ENCODE measurements around the gene SERPINE2.
"Not testable (repeated sequence)": the region's sequence is repeated elsewhere in the genome, so short reads cannot be mapped to it uniquely, and the experiment has no call there.

Gene SERPINE2

DNA sequence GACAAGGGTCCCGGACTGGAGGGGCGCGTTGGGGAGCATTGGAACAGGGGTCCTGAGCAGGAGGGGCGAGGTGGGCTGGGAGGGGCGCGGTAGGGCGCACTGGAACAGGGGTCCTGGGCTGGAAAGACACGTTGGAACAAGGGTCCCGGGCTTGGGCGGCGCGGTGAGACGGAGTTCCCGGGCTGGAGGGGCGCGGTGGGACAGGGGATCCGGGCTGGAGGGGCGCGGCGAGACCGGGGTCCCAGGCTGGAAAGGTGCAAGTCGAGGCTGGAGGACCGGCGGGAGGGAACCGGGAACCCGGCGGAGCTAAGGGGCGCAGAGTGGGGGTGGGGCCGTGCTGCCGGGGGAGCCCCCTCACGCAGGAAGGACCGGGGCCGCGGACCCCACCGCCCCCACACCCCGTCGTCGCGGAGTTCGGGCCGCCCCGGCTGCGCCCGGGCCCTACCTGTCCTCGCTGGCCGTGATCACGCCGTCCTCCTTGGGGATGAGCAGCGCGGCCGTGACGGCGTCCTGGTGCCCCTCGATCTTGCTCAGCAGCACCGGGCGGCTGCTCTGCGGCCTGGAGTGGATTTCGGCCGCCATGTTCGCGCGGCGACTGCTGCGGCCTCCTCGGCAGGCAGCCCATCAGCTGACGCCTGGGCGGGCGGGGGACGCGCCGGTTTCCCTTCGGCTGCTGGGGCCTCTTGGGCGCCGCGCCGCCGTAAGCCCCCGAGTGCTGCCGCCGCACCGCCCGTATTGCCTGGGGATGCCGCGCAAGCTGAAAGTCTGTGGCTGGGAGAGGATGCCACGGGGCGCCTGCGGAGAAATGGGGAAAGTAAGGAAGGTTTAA is 94.2 kb downstream of the SERPINE2 start, which contains the start of gene WDFY1:
WDFY1 (minus strand) TSS at position 633 of the 829 bp plus-strand sequence; CDS start at position 582, 51 bp downstream.
- DNase-seq (ENCODE audit: low read depth in 1 of 2, low spot score in 1 of 2), result peak; percentile 58 to 61

DNA sequence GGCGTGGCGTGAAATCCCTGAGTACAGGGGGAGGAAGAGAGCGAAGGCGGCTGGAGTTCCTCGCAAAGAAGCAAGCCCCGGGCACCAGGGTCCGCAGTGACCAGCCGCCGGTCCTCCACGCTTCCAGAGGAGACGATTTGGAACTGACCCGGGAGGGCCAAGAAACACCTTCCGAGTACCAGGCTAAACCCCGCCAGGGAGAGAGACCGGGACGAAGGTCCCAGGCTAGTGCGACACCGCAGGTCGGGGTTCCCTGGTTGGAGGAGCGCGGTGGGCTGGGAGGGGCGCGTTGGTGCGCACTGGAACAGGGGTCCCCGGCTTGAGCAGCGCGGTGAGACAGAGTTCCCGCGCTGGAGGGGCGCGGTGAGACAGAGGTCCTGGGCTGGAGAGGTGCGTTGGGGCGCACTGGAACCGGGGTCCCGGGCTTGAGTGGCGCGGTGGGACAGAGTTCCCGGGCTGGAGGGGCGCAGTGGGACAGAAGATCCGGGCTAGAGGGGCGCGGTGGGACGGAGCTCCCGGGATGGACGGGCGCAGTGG is 94.9 kb downstream of the SERPINE2 start:
- no peak for DNase-seq (ENCODE audit: low read depth in 1 of 2, low spot score in 1 of 2)

DNA sequence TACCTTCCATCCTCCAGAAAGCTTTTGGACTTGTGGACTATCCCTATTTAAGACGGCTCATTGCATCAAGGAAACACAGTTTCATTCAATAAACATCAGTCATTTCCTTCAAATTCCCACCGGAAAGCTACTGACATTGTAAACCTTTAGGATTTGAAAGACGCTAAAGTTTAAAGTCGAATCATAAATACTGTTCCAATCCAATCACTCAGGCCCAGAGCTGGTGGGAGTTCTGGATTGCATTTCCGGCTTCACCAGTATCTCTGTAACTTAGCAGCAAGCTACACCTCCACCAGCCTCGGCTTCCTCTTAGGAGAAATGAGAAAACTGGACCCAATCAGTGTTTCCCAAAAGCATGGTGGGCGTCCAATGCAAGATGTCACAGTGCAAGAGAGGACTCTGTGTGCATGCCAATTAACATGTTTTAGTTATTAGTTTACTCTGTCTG is 95.5 kb downstream of the SERPINE2 start:
- no peak for DNase-seq (ENCODE audit: low read depth in 1 of 2, low spot score in 1 of 2)

DNA sequence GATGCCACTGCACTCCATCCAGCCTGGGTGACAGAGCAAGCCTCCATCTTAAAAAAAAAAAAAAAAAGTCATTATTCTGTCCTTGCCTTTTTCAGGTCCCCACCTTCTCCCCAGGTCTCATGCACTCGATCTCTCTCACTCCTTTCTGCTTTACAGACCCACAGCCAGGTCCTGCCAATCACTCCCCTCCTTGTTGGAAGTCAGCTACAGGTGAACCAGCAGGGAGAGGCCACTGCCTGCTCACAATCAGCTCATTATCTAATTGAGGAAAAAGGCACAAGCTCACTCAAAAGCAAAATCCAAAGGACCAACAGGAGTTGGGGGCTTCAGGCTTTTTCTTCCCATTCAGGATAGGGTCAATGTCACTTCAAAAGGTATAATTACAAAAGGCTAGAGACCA is 96.0 kb downstream of the SERPINE2 start:
- DNase-seq (ENCODE audit: low read depth in 1 of 2, low spot score in 1 of 2), result no peak

DNA sequence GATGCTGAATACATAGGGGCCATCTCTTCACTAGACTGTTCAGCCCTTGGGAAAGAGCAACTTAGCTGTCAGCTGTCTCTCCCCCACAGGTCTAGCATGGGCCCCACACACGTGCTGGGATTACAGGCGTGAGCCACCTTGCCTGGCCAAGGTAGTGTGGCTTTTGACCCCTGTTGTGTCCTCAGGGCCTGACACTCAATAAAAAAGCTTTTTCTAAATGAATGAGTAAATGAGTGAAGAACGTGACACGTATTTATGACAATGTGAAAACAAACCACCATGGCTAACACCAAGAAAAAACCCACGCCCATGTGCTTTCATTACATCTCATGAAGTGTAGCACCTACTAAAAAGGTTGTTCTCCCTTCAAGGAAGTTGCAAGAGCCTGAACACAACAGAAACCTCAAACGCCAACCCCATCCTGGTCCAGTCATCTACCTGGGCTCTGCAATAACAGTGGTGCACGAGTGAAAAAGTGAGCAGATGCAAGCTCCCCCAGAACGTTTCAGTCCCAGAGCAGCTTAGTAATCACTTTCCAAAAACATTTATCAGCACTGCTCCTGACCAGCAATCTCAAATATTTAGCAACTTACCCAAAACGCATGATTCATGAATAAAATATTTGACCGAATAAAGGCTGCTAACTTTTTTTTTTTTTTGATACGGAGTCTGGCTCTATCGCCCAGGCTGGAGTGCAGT is 97.4 kb downstream of the SERPINE2 start:
- peak; percentile 45 to 79 for DNase-seq (ENCODE audit: low read depth in 1 of 2, low spot score in 1 of 2)

DNA sequence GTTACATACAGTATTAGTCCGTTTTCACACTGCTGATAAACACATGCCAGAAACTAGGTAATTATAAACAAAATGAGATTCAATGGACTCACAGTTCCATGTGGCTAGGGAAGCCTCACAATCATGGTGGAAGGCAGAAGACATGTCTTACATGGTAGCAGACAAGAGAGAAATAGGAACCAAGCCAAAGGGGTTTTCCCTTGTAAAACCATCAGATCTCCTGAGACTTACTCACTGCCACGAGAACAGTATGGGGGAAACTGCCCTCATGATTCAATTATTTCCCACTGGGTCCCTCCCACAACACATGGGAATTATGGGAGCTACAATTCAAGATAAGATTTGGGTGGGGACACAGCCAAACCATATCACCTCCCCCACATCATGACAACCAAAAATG is 99.6 kb downstream of the SERPINE2 start:
- not testable (repeated sequence) for DNase-seq (ENCODE audit: low read depth in 1 of 2, low spot score in 1 of 2)

DNA sequence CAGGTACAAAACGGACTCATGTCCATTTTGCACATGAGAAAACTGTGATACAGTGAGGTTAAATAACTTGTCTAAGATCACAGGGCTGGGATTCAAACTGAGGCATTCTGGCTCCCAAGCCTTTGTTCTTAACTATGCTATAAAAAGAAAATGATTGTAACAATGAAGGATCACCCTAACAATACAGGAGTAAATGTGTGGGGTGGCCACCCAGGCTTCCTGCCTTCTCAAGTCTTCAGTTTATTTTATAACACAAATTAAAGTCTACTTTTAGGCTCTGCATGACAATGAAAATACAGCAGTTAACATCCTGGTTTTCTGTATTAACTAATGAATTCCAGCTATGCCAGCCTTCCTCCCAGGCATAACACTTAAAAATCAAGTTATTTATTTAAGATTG is 101.6 kb downstream of the SERPINE2 start:
- DNase-seq (ENCODE audit: low read depth in 1 of 2, low spot score in 1 of 2), result no peak

DNA sequence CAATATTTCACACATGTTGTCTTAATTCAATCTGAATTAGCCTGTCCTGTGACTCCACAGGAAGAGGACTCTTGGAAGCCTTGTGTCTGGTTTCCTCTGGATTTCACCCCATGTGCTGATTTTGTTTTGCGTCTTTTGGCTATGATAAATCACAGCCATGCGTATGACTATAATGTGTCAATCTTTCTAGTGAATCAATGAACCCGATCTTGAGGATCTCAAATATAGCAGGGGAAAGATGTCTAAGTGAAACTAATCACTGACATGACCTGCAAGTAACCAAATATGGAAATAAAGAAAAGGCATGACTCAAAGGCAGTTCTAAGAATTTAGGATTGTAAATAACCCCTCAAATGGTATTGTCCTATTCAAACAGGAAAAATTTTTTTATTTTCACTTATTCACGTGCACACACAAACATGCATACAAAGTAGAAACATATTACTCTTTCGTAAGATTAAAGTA is 102.2 kb downstream of the SERPINE2 start:
- DNase-seq (ENCODE audit: low read depth in 1 of 2, low spot score in 1 of 2), result no peak

DNA sequence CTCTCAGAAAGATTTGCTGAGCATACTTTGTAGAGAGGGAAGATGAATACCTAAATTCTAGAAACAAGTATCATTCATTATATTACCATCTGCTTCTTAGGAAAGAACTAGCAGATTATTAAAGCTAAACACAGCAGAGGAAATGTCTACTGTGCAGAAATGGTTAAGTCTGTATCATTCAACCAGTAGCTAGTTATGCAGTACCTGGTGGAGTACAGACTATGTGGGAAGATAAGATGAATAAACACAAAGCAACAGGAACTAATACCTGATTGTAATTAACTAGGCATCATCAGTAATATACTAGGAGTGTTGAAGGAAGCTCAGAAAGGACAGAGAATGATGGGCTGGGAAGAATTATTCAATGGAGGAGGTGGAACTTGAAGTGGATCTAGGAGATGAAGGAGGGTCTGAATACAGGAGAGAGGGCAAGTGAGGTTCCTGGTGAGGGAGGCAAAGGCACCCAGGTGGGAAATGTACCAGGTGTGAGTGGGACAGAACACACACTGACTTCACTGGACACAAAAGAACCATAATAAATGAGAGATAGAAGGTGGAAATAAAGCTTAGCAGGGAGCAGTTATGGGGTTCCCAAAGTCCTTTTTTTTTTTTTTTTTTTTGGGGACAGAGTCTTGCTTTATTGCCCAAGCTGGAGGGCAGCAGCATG is 103.5 kb downstream of the SERPINE2 start:
- DNase-seq (ENCODE audit: low read depth in 1 of 2, low spot score in 1 of 2), result no peak

DNA sequence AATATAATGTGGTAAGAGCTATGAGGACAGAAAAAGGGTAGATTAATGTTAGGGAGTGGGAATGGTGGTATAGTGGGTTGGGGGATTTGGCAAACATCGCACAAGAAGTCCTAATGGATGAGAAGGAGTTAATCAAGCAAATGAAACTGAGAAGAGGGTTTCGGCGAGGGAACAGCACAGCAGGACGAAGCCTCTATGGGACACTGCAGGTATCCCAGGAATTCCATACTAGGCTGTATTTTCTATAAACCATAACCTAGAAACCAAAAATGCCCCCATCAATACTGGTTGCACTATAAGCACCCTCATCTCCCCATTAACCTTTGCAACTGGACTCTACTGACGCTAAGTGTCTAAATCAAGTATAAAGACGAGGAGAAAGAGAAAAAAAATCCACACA is 104.2 kb downstream of the SERPINE2 start:
- no peak for DNase-seq (ENCODE audit: low read depth in 1 of 2, low spot score in 1 of 2)

DNA sequence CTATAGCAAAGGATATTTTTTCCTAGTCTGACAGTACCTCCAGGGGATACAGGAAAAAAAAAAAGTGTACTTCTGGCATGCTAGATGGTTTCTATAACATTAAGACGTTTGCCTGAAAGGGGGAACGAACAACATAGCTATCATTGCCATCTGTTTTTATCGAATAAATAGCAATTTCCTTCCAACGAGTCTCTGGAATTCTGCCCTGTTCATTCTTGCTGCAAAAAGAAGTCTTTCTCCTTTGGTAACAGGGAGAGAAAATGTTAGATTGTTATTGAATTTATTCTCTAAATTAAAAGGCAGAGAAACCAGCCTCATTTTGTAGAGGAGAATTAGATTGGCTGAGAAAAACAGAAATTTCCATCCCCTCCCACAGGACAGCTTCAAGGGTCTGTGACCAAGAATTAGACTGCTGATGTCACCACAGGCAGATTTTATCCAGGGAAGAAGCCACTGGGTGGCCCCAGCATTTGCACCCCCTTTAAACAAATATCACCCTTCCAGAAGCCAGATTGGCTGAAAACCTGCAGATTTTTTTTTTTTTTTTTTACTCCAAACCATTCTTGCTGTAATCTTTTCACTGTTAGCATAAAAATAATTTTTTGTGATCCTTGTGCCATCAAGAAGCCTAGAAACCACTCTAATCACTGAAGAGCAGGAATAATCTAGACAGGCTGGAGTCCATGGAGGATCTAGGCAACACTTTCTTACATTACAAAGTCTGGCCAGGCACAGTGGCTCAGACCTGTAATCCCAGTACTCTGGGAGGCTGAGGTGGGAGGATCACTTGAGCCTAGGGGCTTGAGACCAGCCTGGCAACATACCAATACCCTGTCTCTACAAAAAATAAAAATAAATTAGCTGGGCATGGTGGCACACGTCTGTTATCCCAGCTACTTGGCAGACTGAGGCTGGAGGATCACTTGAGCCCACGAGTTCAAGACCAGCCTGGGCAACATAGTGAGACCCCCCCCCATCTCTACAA is 106.0 kb downstream of the SERPINE2 start:
- DNase-seq (ENCODE audit: low read depth in 1 of 2, low spot score in 1 of 2), result no peak

DNA sequence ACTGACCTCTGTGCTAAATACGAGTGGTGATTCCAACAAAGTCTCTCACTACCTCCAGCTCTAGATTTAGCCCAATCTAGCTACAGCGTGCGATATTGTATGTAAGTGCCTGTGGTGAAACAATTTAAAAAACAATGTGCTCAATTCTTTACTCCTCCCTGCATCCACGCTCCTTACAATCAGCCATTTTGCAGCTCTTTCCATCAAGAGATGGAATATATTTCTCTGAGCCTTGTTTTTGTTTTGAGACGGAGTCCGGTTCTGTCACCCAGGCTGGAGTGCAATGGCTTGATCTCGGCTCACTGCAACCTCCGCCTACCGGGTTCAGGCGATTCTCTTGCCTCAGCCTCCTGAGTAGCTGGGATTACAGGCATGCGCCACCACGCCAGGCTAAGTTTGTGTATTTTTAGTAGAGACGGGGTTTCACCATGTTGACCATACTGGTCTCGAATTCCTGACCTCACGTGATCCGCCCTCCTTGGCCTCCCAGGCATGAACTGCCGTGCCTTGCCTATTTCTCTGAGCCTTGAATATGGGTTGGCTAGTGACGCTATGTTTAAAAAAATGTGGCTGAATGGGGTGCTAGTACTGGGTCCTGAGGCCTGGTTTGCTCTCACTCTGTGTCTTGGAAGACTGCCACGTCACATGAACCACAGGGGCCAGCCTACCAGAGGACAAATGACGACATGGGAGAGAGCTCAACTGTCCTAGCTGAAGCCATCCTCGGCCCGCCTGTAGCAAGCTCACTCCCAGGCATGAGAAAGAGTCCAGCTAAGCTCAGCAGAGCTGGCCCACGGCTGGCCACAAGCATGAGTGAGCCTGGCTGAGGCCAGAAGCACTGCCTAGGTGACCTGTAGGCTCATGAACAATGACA is 108.7 kb downstream of the SERPINE2 start:
- DNase-seq (ENCODE audit: low read depth in 1 of 2, low spot score in 1 of 2), result no peak

DNA sequence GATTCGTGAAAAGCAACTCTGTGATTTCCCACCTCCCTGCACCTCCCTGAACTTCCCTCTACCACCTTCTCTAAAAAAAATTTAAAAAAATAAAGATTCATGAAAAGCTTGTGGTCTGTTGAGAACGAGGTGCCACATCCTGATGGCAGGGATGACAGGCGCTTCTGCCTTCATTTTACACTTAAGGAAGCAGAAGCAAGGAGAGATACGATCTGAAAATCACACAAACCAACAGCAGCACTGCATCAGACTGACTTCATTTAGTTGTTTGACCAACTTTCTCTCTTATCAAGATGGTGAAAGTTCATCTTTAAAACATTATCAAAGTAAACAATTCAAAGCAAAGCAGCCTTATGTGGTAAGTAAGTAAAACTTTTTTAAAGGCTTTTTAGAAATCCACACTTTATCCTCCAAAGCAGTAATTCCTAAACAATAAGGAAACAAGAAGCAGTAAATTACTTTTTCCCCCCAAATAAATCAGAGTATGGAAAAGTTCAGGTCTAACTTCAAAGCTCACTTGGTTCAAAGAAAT is 109.4 kb downstream of the SERPINE2 start:
- DNase-seq (ENCODE audit: low read depth in 1 of 2, low spot score in 1 of 2), result no peak

DNA sequence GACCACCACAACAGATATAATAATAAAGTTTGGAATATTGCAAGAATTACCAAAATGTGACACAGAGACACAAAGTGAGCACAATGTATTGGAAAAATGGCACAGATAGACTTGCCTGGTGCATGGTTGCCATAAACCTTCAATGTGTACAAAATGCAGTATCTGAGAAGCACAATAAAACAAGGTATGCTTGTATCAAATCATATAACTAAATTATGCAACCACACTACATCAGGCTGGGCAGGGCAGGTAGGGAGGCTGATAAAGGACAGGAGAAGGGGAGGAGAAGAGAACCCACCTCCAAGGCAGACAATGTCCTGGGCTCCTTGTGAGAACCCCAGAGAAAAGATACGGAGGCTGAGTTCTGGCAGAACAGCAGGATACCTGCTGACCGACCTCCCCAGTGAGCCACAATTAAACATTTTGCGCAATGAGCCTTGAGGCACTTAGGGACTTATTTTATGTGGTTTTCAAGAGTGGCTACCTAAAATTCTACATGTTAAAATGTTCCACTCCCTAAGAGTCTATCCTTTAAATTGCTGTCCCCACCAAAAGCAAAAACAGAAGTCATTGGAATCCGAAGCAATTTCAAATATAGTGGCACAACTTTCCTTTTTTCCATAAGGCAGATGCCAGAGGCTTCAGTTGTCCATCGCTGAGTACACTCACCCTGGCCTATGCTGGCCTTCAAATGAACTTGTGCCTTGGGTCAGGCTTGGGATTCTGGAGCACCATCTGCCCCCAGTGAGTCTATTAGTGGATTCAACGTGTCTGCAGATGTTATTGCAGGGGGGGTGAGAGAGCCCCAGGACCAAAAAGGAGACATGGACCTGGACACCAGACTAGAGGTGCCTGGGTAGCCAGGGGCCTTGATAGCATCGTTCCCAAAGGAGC is 110.7 kb downstream of the SERPINE2 start:
- DNase-seq (ENCODE audit: low read depth in 1 of 2, low spot score in 1 of 2), result no peak

DNA sequence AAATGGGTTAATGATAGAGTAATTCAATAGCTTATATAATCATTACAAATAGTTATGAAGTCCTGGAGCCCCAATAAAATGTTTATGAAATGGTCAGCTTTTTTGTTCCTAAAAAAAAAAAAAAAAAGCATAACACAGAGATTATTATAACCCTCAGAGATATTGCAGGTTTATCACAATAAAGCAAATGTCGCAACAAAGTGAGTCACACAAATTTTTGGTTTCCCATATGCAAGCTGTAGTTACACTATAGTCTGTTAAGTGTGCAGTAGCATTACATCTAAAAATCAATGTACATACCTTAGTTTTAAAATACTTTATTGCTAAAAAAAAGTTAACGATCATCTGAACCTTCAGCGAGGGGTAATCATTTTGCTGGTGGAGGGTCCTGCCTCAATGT is 114.0 kb downstream of the SERPINE2 start:
- no peak for DNase-seq (ENCODE audit: low read depth in 1 of 2, low spot score in 1 of 2)
